ENCODE results near the gene STAG1.

Gene STAG1

DNA sequence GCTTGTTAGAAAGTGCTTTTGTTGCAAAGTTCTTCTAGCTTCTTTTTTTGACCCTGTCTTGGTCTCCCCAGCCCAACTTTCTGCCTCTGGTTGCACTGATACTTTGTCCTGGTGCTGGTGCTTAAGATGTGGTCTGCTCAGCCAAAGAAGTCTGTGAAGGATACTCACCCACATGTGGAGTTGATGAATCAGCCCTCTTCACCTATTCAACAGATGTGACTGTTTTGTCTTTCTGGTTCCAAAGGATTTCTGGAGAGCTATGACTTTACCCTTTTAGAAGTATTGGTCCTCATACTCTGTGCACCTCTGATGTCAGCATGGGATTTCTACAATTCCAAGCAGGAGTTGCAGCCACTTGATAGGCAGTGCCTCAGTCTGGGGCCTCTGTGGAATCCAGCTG lies 418.0 kb downstream of the STAG1 start:
- DNase-seq (ENCODE audit: low read depth, low spot score) = no peak

DNA sequence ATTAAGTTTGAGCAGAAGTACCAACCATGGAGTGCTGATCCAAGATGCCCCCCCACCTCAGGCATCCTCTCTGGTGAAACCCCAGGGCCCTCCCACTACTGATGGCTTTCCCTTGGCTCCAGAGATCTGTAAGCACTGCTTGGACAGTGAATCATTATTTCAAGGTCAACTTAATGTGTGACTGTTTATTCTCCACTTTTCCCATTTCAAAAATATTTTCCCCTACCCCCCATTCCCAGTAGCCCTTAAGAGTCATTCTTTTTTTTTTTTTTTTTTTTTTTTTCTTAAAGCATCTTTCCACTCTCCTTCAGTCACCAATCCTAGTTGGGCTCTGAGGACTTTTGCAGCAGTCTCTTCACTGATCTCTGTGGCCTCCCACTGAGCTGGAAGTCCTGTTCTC lies 419.4 kb downstream of the STAG1 start:
- DNase-seq (ENCODE audit: low read depth, low spot score) = no peak

DNA sequence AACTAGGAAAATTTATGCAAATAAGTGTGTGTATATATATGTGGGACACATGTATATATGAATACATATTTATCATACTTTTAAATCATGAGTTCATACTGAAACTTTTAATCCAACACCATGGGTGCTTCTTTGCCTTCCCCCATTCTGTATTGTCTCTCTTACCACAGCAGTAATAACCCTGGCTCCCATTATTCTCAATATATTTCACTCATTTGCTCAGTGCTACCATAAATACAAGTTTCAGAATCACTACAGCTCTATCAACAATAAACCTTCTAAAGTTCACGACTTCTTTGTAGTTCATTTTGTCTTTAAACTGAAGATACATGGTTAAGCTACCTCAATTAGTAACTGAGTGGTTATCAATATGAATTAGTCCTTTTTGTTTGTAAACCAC lies 419.9 kb downstream of the STAG1 start:
- DNase-seq (ENCODE audit: low read depth, low spot score) = no peak

- DNase-seq (ENCODE audit: low read depth, low spot score) = no peak
Measured at GRCh38 chr3:136330900-136331299, 421.3 kb downstream of the STAG1 start.

DNA sequence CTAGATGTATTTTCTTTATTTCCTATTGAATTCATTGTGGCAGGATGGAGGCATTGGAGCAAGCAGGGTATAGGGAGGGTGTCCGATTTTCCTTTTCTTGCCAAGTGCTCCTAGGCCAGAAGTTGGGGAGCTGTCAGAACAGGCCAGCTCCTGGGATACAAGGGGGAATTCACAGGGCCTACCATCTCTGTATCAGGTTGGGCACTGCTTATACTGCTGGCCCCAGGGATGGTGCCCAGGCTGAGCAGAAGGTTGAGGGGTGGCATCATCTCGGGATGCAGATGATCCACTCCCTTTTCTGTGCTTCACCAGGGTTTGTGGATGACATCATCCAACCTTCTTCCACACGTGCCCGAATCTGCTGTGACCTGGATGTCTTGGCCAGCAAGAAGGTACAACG lies 422.6 kb downstream of the STAG1 start:
- no peak for DNase-seq (ENCODE audit: low read depth, low spot score)

DNA sequence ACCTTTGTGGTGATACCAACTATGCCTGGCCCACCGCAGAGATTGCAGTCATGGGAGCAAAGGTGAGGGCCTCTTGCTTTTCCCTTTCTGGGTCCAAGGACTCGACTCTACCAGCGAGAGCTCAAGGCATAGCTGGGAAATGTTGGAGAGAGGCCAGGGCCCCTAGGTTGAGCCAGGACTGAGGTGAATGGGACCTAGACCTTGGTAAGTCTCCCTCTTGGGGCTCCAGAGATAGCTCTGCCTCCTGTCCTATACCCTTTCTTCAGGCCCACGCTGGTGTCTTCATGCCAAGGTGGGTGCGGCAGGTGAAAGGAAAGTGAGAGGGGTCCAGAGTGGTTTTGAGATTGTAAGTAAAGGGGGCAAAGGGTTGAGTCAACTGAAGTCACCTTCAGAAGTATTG lies 424.5 kb downstream of the STAG1 start:
- no peak for DNase-seq (ENCODE audit: low read depth, low spot score)

- DNase-seq (ENCODE audit: low read depth, low spot score) = no peak
Measured at GRCh38 chr3:136326316-136326715, 425.9 kb downstream of the STAG1 start.

DNA sequence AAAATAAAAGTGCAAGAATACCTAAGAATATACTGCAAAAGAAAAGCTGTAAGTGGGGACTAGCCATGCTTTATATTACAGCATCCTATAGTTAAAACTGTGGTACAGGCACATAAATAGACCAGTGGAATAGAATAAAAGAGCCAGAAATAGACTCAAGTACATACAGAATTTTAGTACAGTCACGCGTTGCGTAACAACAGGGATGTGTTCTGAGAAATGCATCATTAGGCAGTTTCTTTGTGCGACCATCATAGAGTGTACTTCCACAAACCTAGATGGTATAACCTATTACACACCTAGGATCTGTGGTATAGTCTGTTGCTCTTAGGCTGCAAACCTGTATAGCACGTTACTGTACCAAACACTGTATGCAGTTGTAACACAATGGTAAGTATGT lies 440.2 kb downstream of the STAG1 start:
- DNase-seq (ENCODE audit: low read depth, low spot score) = no peak

DNA sequence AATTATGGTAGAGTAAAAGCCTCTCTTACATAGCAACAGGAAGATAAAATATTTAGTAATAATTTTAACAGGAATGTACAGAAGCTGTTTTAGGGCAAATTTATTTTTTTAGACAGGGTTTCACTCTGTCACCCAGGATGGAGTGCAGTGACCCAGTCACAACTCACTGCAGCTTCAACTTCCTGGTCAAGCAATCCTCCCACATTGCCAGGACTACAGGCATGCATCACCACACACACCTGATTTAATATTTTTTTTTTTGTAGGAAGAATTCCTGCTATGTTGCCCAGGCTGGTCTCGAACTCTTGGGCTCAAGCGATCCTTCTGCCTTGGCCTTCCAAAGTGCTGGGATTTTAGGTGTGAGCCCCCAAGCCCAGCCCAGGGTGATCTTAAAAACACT lies 440.9 kb downstream of the STAG1 start:
- no peak for DNase-seq (ENCODE audit: low read depth, low spot score)

GRCh38 chr3:136305879-136306278 lies 446.3 kb downstream of the STAG1 start:
- DNase-seq (ENCODE audit: low read depth, low spot score) = no peak

DNA sequence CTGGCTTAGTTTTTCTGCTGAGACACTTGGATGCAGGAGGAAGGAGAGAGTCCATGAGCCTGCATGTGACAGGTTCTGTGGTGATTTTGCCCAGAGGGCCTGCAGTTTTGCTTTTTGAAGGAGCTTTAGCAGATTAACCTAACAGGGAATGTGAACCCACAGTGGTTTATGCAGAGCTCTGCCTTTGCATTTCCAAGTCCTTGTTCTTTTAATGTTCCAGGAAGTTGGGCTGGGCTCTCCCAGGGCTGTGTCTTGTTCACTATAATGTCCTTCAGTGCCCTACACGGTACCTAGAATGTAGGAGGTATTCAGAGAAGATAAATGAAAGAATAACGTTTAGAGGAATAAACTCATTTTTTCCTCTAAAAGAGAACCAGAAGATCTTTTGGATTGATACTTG lies 451.7 kb downstream of the STAG1 start:
- no peak for DNase-seq (ENCODE audit: low read depth, low spot score)

GRCh38 chr3:136297826-136298225 lies 454.4 kb downstream of the STAG1 start:
- DNase-seq (ENCODE audit: low read depth, low spot score) = no peak

GRCh38 chr3:136296960-136297359 lies 455.2 kb downstream of the STAG1 start:
- DNase-seq (ENCODE audit: low read depth, low spot score) = no peak

GRCh38 chr3:136294176-136294575 lies 458.0 kb downstream of the STAG1 start:
- no peak for DNase-seq (ENCODE audit: low read depth, low spot score)

GRCh38 chr3:136293279-136293678 lies 458.9 kb downstream of the STAG1 start:
- DNase-seq (ENCODE audit: low read depth, low spot score) = no peak

- DNase-seq (ENCODE audit: low read depth, low spot score) = no peak
Measured at GRCh38 chr3:136292500-136292899, 459.7 kb downstream of the STAG1 start.

GRCh38 chr3:136291302-136291701 lies 460.9 kb downstream of the STAG1 start:
- no peak for DNase-seq (ENCODE audit: low read depth, low spot score)

All from activated CD4-positive, CD25-positive, alpha-beta regulatory T cell treated with anti-CD3 and anti-CD28 coated beads, Interleukin-2, amount 50 U/mL, for 16 hours (primary cell).